Measurements from ENCODE around the gene RCOR1.

The RCOR1 gene

GRCh38 chr14:102711946-102712345 is 119.5 kb downstream of the RCOR1 start:
- no peak for DNase-seq (ENCODE audit: low read depth)
- TF ChIP-seq CTCF (IDR thresholded peaks at IDR 0.05; ENCODE audit: insufficient read depth, low read depth, low read length, missing control alignments), result no peak
- H3K4me3 ChIP-seq (ENCODE audit: low read depth, low read length), result no peak overlapping the region

GRCh38 chr14:102717276-102717675 is 124.8 kb downstream of the RCOR1 start:
- no peak overlapping the region for H3K4me3 ChIP-seq (ENCODE audit: low read depth, low read length)
- no peak for TF ChIP-seq CTCF (IDR thresholded peaks at IDR 0.05; ENCODE audit: insufficient read depth, low read depth, low read length, missing control alignments)
- no peak for DNase-seq (ENCODE audit: low read depth)

GRCh38 chr14:102722646-102723045 is 130.2 kb downstream of the RCOR1 start:
- H3K4me3 ChIP-seq (ENCODE audit: low read depth, low read length), result no peak overlapping the region
- no peak for DNase-seq (ENCODE audit: low read depth)
- no peak for TF ChIP-seq CTCF (IDR thresholded peaks at IDR 0.05; ENCODE audit: insufficient read depth, low read depth, low read length, missing control alignments)

GRCh38 chr14:102723650-102724049 is 131.2 kb downstream of the RCOR1 start:
- no peak for TF ChIP-seq CTCF (IDR thresholded peaks at IDR 0.05; ENCODE audit: insufficient read depth, low read depth, low read length, missing control alignments)
- H3K4me3 ChIP-seq (ENCODE audit: low read depth, low read length), result no peak overlapping the region

GRCh38 chr14:102726191-102726949 is 133.9 kb downstream of the RCOR1 start:
- no peak for DNase-seq (ENCODE audit: low read depth)
- TF ChIP-seq CTCF (IDR thresholded peaks at IDR 0.05; ENCODE audit: insufficient read depth, low read depth, low read length, missing control alignments), result no peak
- no peak overlapping the region for H3K4me3 ChIP-seq (ENCODE audit: low read depth, low read length)

More at GRCh38 chr14:102723650-102724049, 131.2 kb downstream of the RCOR1 start:
- DNase-seq (ENCODE audit: low read depth), result no peak

GRCh38 chr14:102727336-102728095 is 135.1 kb downstream of the RCOR1 start:
- no peak for DNase-seq (ENCODE audit: low read depth)
- no peak for TF ChIP-seq CTCF (IDR thresholded peaks at IDR 0.05; ENCODE audit: insufficient read depth, low read depth, low read length, missing control alignments)
- H3K4me3 ChIP-seq (ENCODE audit: low read depth, low read length), result no peak overlapping the region
